GM13976 (cell line): ENCODE results near the gene KCNE4.

ENCODE experiments used
- DNase-seq: peaks from one replicate; pipeline ENCODE4 v3.0.0; 2012; ENCODE audit warnings: low spot score
- CTCF ChIP-seq: IDR thresholded peaks from 2 replicates; pipeline ENCODE4 v1.5.1; 2012; ENCODE audit warnings: borderline replicate concordance, mild to moderate bottlenecking; ENCODE audit not compliant: insufficient read depth; ENCODE audit errors: extremely low read depth, missing control alignments, control extremely low read depth
- in situ Hi-C: fragments of 300-500 bp; cut with MboI; formaldehyde crosslinking; loops from one replicate; pipeline ENCODE4 v1.12.0; 2022; ENCODE audit warnings: low sequenced_read_pairs, mixed read lengths, inconsistent platforms; ENCODE audit not compliant: unreplicated experiment

KCNE4 gene

GRCh38 chr2:223050188-223050587, 1.8 kb upstream of the KCNE4 start:
- DNase-seq: no peak
- TF ChIP-seq CTCF: no peak
- in situ Hi-C loops: no loop called here

GRCh38 chr2:223050900-223051504, 988 bp upstream of the KCNE4 start:
- no peak for DNase-seq
- in situ Hi-C loops: no loop called here
- no peak for TF ChIP-seq CTCF

- in situ Hi-C loops: no loop called here
- no peak for DNase-seq
- TF ChIP-seq CTCF: no peak
Measured at GRCh38 chr2:223052548-223053483, 826 bp downstream of the KCNE4 start.

- TF ChIP-seq CTCF: no peak
- in situ Hi-C loops: no loop called here
- DNase-seq: no peak
Measured at GRCh38 chr2:223053484-223054192, 1.6 kb downstream of the KCNE4 start.

- no peak for DNase-seq
- TF ChIP-seq CTCF: no peak
- in situ Hi-C loops: no loop called here
Measured at GRCh38 chr2:223054193-223054781, 2.3 kb downstream of the KCNE4 start.

GRCh38 chr2:223055140-223055539, 3.1 kb downstream of the KCNE4 start:
- no peak for TF ChIP-seq CTCF
- DNase-seq: no peak

More at GRCh38 chr2:223055140-223055539, 3.1 kb downstream of the KCNE4 start:
- in situ Hi-C loops: no loop called here
